Endothelial cell of hepatic sinusoid (primary cell): ENCODE measurements around the gene NUP205.

Experiments used
- in situ Hi-C: cut with HindIII; loops from 2 replicates; pipeline ENCODE4 v1.10.0; 2017; ENCODE audit warnings: low sequenced_read_pairs

Gene NUP205

DNA sequence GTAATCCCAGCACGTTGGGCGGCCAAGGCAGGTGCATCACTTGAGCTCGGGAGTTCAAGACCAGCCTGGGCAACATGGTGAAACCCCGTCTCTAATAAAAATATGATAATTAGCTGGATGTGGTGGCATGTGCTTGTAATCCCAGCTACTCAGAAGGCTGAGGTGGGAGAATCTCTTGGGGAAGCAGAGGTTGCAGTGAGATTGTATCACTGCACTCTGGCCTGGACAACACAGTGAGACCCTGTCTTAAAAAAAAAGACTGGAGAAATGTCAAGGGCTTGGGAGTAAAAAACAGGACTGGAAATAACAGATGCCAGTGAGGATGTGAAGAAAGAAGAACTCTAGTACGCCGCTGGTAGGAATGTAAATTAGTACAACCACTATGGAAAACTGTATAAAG, 16.7 kb upstream of the NUP205 start:
- in situ Hi-C loops, result no loop called here

DNA sequence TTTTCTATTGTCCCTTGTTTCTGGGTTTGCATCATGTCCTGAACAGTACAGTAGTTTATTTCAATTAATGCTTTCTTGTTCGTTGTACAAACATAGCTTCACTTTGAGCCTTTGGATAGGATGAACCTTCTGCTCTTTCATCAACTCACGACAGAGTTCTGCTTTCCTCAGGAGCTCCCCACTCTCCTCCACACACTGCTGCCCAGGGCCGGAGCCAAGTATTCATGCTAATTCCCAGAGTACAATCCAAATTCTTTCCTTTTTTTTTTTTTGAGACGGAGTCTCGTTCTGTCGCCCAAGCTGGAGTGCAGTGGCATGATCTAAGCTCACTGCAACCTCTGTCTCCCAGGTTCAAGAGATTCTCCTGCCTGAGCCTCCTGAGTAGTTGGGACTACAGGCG, 7.5 kb upstream of the NUP205 start:
- in situ Hi-C loops, result no loop called here

DNA sequence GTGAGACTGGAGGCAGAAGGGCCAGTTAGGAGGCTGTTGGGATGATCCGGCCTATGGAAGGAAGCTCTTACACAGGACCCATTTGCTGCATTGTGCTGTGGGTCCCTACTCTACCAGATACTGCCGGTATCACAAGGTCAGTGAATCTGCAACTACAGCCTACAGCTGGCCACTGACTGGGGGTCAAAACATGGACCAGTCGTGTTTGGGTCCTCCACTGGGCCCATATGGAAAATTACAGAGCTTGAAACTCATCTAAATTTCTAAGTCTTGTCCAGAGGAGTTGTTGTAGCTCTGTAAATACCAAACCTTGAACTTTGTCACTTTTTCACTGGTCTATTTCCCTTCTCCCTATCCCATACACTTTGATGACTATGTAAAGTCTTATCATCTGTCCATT, 5.6 kb upstream of the NUP205 start:
- in situ Hi-C loops, result no loop called here

DNA sequence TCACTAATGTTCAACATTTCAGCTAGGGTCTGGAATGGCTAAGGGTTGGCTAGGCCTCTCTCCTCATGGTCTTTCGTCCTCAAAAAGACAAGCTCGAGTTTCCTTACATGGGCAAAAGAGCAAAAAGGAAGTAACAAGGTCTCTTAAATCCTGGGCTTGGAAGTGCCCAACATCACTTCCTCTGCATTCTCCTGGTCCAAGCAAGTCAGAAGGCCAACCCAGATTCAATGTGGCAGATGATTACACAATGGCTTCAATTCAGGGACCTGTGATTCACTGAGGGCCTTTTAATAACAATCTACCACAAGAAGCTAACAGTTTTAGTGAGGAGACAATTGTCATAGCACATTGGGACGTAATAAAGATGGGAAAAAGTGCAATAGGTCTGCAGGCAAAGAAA, 4.4 kb upstream of the NUP205 start:
- in situ Hi-C loops, result no loop called here

DNA sequence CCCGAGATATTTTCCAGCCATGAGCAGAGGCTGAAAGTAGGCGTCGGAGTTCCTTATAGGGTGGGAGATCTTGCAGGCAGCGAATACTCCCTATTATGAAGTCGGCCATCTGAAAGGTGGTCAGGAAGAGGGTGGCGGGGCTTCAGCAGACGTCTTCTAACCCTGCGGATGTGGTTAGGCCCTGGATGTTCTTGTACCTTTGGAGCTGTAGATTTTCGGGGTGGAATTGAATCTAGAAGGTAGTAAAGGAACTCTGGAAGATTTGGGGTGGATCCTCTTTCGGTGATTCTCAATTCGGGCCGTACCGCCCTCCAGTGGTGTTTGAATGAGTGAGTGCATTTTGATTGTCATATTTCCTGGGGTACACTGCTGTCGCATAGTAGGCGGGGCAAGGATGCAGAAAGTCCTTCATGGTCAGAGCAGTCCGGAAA, 635 bp downstream of the NUP205 start:
- in situ Hi-C loops, result no loop called here

DNA sequence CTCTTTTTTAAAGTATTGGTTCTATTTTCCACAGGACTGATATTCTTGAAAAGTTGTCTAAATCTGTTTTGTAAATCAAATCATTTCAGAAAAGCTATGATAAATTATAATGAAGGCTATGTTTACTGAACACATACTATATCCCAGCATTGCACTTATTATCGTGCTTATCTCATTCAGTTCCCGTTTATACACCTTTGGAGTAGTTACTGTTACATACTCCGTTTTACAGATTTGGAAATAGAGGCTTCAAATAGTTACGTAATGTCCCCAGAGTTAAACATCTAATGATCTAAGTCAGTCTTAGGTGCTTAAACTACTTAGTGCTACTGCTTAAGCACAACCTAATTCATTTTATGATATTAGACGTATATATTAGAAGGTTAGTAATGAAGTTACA, 1.2 kb downstream of the NUP205 start:
- in situ Hi-C loops, result no loop called here

DNA sequence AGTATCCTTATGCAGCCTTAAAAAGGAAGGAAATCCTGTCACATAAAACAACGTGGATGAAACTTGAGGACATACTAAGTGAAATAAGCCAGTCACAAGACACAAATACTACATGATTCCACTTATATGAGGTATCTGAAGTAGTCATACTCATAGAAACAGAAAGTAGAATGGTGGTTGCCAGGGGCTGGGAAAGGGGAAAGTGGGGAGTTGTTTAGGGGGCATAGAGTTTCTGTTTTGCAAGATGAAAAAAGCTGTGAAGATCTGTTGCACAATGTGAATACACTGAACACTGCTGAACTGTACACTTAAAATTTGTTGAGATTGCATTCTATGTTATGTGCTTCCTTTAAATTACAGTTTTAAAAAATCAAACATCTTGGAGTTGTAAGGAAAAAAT, 2.9 kb downstream of the NUP205 start:
- in situ Hi-C loops, result no loop called here

DNA sequence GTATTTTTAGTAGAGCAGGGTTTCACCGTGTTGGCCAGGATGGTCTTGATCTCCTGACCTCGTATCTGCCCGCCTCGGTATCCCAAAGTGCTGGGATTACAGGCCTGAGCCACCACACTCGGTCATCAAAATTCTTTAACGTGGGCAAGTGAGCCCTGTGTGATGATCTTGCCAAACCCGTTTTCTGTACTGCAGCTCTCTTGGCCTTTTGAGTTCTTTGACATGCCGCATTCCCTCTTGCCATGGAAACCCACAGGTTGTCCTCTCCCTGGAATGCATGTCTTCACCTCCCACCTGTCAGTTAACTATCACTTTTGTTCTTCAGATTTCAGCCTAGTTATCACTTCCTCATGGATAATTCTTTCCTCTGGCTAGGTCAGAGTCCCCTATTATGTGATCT, 5.0 kb downstream of the NUP205 start:
- in situ Hi-C loops, result no loop called here

DNA sequence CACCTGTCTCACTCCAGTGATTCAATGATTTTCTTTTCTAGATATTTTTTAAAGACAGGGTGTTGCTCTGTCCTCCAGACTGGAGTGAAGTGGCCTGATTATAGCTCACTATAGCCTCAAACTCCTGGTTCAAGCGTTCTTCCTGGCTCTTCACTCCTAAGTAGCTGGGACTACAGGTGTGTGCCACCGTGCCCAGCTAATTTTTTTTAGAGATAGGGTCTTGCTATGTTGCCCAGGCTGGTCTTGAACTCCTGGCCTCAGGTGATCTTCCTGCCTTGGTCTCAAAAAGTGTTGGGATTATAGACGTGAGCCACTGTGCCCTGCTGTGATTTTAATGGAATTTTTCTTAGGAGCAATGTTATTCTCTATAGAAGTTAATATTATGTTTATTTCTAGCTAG, 14.1 kb downstream of the NUP205 start:
- in situ Hi-C loops, result no loop called here

DNA sequence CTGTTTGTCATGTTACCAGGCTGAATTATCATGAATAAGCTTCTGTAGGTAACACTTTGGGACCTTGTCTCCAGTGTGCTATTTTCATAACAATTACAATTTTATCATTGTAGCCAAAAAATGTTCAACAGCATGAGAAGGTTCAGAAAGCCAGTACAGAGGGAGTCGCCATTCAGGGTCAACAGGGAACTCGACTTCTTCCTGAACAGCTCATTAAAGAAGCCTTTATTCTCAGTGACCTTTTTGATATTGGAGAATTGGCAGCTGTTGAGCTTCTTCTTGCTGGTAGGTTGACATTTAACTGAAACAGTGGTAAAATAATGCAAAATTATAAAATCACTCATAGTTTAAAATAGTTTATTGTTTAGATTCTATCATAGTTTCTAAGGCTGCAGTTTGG, 15.8 kb downstream of the NUP205 start:
- in situ Hi-C loops, result no loop called here

DNA sequence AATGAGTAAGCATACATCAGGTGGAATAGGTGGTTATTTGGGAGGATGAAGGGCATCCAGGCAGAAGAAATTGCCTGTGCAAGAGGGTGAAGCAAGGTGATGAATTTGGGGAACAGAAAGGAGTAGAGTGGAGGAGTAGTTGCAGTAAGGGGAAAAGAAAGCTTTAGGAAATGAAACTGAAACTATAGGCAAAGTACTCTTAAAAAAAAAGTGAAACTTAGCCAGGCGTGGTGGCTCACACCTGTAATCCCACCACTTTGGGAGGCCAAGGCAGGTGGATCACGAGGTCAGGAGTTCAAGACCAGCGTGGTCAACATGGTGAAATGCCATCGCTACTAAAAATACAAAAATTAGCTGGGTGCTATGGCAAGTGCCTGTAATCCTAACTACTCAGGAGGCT, 17.6 kb downstream of the NUP205 start:
- in situ Hi-C loops, result no loop called here

DNA sequence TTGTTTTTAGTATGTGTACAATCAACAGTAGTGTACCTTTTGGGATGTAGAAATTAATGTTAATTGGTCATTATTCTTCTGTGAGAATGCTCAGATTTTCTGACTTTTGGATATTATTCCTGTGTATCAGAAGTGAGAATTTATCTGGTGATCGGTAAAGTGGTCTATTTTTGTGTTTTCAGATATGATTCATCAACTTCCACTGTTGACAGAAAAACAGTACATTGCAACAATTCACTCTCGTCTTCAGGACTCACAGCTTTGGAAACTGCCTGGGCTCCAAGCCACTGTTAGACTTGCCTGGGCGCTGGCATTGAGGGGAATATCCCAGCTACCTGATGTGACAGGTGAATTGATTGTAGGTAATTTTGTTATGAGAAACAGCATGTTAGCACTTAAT, 20.9 kb downstream of the NUP205 start:
- in situ Hi-C loops, result no loop called here

DNA sequence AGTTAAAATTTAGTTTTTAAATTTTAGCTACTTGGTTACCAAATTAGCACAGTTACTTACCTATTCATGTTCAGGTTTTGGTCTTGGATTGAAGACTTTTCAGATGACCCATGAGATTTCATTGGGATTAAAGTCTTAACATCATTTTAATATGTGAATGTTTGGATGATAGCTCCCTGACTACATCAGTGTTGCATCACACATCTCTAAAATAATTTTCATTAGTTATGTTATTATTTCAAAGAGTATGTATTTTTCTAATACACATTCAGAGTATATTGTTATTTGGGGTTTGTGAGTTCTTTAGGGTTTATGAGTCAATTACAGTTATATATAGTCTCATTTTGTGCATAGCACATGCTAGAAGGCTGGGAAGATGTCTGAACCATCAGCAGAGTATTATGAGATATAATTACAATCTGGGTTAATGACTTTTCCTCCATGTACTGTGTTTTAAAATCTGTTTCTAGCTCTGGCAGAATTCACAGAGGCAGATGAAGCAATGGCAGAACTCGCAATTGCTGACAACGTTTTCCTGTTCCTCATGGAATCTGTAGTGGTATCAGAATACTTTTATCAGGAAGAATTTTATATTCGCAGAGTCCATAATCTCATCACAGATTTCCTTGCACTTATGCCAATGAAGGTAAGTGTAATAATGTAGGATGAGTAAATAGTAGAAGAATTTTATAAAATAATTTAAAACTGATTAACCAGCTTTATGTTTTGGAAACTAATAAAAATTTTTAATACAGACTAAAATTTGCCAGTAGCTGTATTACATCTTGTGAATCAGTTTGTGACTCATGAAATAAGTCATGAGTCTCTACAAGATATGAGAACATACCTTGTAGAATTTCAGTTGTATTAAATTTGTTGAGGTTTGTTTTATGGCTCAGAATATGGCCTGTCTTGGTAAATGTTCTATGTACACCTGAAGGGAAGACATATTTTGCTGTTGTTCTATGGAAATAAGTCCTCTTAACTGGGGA, 26.9 kb downstream of the NUP205 start:
- in situ Hi-C loops, result loop anchor here (5.0 kb wide), 1 partner anchor 67 kb away; no protein-coding TSS in a partner anchor

DNA sequence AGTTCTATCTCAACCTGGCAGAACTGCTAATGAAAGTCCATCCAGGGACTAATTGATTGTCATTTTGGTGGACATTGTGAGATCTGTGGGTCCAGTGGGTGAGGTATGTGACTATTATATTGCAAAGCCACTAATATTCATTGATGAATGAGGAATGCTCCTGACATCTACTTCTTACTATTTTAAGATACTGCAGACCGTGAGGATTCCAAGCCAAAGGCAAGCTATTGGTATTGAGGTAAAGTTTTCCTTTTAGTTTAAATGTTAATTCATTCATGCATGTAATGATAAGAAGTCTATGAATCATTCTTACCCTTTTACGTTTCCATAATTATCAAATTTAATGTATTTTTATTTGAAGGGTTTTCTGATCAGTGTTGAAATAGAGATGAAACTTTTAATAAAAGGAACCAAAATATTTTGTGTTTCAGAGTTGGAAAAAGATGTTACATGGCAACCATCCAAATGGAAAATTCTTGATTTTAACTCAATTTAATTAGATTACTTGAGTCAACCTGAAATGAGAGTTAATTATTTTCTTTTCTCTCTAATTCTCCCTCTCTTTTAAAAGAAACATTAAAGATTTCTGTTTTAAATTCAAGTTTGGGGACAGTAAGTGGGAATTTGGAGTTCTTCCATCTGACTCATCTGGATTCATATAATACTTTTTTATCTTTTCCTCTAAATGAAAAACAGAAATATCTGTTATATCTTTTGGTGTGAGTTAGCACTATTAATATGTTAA, 39.6 kb downstream of the NUP205 start:
- in situ Hi-C loops, result no loop called here

DNA sequence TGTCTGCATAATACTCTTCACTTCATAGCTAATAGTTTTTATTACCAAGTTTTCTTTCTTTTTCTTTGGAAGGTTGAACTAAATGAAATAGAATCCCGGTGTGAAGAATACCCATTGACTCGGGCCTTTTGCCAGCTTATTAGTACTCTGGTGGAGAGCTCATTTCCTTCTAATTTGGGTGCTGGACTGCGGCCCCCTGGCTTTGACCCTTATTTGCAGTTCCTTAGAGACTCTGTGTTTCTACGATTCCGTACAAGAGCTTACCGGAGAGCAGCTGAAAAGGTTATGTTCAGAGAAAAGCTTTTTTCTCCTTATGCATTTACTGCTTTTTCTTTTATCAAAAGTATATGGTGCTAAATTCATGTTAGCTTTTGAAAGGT, 40.2 kb downstream of the NUP205 start:
- in situ Hi-C loops, result no loop called here

DNA sequence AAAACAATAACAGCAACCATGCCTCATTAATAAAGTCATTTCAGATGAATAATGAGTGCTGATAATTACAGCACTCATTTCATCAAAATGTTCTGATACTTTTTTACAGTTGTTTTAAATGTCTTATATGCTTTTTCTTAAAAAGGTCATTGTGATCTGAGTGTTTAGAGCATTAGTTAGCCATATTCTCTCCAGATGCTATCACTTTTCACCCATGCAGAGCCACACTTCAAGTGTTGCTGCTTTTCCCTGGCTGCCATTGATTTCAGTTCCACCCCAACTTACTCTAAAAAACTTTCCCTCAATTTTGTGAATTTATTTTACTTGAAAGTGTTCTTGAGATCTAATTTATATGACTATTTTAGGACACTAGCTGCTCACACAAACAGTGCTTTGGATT, 41.8 kb downstream of the NUP205 start:
- in situ Hi-C loops, result no loop called here

DNA sequence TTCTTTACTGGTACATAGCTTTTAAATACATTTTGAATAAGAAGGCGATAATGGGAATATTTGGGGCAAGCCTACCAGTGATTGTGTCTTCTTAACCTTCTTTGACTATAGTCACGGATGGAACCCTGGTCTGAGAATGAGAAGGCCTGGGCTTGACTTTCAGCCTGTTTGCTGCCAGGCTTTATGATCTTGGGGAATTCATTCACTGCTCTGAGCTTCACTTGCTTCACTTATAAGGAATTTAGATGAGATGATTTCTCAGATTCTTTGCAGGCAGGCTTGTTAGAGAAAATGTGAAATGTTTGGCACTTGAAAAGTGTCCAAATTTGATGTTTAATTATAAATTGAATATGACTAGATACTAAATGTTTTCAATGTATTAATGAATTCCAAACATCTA, 42.5 kb downstream of the NUP205 start:
- in situ Hi-C loops, result no loop called here

DNA sequence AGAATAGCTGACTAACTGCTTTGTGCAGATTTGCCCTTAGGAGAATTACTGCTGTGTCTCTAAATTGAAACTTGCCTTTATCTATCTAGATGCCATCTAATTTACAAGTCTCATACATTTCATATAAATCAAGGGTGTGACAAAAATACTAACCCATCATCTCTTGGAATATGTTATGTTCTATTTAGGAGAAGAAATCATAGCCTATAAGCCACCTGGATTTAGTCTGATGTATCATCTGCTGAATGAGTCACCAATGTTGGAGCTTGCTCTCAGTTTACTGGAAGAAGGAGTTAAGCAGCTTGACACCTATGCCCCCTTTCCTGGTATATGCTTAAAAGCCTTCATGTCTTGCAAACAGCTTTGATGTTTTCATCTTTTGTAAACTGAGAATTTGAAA, 43.5 kb downstream of the NUP205 start:
- in situ Hi-C loops, result no loop called here

DNA sequence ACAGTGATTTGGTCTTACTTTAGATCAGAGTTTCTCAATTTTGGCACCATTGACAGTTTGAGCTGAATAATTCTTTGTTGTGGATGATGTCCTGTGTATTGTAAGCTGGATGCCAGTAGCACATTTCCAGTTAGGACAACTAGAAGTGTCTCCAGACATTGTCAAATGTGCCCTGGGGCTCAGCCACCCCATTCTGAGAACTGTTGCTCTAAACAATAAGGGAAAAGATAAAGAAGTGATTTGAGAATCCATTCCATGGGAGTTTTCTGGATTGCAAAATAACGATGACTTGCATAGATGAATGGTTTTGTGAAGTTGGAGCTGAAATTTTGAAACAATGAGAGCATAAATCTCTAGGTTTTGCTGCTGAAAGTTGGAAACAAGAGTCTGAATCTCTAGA, 44.6 kb downstream of the NUP205 start:
- in situ Hi-C loops, result no loop called here

DNA sequence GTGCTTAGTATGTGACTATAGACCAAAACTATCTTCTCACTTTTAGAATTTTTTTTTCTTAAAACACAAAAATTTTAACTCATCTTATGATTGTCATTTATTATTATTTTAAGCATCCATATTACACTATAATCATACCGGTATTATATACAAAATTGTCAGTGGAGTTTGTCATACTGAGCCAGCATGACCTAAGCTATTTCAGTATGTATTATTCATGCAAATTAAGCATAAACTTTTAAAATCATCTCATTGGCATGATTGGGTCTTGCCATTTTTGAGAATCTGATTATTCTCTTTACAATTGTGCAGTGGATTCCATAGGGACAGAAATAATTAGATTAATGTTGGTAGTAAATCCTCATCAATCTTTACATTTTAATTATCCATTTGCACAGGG, 58.4 kb downstream of the NUP205 start:
- in situ Hi-C loops, result no loop called here

DNA sequence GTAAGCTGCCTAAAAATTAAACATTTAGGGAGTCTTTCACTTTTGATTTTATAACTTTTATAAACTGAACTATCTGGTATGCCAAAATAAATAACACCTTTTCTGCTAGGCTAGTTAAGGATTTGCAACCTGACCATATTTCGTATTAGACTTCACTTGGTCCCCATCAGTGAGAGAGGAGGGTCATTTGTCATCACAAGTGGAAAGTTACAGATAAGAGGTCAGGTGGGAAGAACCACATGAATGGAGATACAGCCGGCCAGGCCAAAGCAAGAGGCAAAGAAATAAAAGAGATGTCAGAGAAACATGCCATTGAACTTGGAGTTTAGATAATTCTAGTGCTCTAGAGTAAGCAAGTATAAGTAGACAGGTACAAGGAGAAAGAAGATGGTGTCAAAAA, 60.1 kb downstream of the NUP205 start:
- in situ Hi-C loops, result no loop called here

DNA sequence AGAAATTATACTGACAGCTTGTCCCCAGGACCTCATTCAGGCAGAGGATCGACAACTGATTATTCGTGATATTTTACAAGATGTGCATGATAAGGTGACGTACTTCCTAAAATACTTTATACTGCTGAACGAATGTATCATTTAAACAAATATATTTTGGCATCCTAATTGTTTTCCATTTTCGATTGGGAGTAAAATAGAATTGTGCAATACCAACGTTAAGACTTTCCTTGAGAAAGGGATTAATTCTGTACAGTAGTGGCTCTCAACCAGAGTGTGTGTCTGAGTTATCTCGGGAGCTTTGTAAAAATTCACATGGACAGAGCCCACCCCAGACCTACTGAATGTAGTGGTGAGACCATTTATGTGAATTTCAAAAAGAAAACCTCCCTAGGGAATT, 60.8 kb downstream of the NUP205 start:
- in situ Hi-C loops, result no loop called here
